Endodermal cell (in vitro differentiated cells): ENCODE data around the gene RBM5. TPM values are rescaled to one million over a fixed set of nuclear protein-coding genes. Genes with fewer than 3 reads are reported as not detected.

Source experiments
- DNase-seq: peaks from one replicate; pipeline ENCODE4 v3.0.0-alpha.2; 2017
- H3K27ac ChIP-seq: 2 replicates; pipeline ENCODE4 v1.5.1; 2013; ENCODE audit warnings: mild to moderate bottlenecking, low read depth, low read length, moderate library complexity
- H3K27me3 ChIP-seq: 2 replicates; pipeline ENCODE4 v1.6.1; 2013; ENCODE audit warnings: mild to moderate bottlenecking, low read length, moderate library complexity; ENCODE audit not compliant: insufficient read depth, control insufficient read depth, poor library complexity, severe bottlenecking
- H3K36me3 ChIP-seq: 2 replicates; pipeline ENCODE4 v1.7.0; 2013; ENCODE audit warnings: mild to moderate bottlenecking, low read length, moderate library complexity; ENCODE audit not compliant: control insufficient read depth, insufficient read depth
- H3K4me1 ChIP-seq: one replicate; pipeline ENCODE4 v1.7.0; 2013; ENCODE audit warnings: low read length; ENCODE audit not compliant: control insufficient read depth, insufficient read depth
- H3K4me3 ChIP-seq: 2 replicates; pipeline ENCODE4 v1.5.1; 2013; ENCODE audit warnings: mild to moderate bottlenecking, low read length, moderate library complexity
- H3K9ac ChIP-seq: 2 replicates; pipeline ENCODE4 v1.6.1; 2013; ENCODE audit warnings: mild to moderate bottlenecking, low read length, moderate library complexity; ENCODE audit not compliant: poor library complexity, severe bottlenecking; ENCODE audit errors: extremely low read depth
- H3K9me3 ChIP-seq: 2 replicates; pipeline ENCODE4 v1.6.1; 2013; ENCODE audit warnings: mild to moderate bottlenecking, low read length, moderate library complexity; ENCODE audit not compliant: control insufficient read depth
- H3K27ac Mint-ChIP-seq: 2 replicates; pipeline ENCODE4 v1.8.0; 2020; ENCODE audit warnings: mixed read lengths
- H3K27me3 Mint-ChIP-seq: 2 replicates; pipeline ENCODE4 v1.8.0; 2021; ENCODE audit warnings: mild to moderate bottlenecking, mixed read lengths; ENCODE audit not compliant: insufficient read depth
- H3K36me3 Mint-ChIP-seq: 2 replicates; pipeline ENCODE4 v1.8.0; 2020; ENCODE audit warnings: low read depth, mixed read lengths
- H3K4me1 Mint-ChIP-seq: 2 replicates; pipeline ENCODE4 v1.8.0; 2020; ENCODE audit warnings: mixed read lengths
- H3K4me3 Mint-ChIP-seq: 2 replicates; pipeline ENCODE4 v1.8.0; 2020; ENCODE audit warnings: mild to moderate bottlenecking, moderate library complexity, mixed read lengths
- H3K9me3 Mint-ChIP-seq: 2 replicates; pipeline ENCODE4 v1.8.0; 2020; ENCODE audit warnings: mild to moderate bottlenecking, mixed read lengths
- WGBS, 2 experiments: methylation state at CpG; one replicate each; pipeline versions ENCODE4 v1.1.5 to v1.1.7; 2013; ENCODE audit warnings: missing lambda C conversion rate in 2 of 2, mixed read lengths in 1 of 2; ENCODE audit not compliant: insufficient coverage in 1 of 2, insufficient read length in 1 of 2; 5-methylcytosine and 5-hydroxymethylcytosine counted together
- total RNA-seq, 2 donors: library from RNA; stranded (reverse); fragmentation: NEBNext Ultra II Directional in 1 of 2; extraction: Animal tissue kit (Norgen Biotek cat#: 25700) in 1 of 2; gene quantifications; 2 replicates in 1 of 2; 3 replicates in 1 of 2; pipeline ENCODE4 v1.2.1, GENCODE V29; 2021
- TF ChIP-seq, protein P1 (sequence below): fragments of 200-600 bp; sonication (generic); conservative IDR thresholded peaks from 2 replicates; pipeline ENCODE4 v1.5.0; 2021; ENCODE audit warnings: antibody characterized with exemption, mild to moderate bottlenecking

Gene RBM5
- total RNA-seq, 2 donors from 2014 or later: 153 to 166 TPM

DNA sequence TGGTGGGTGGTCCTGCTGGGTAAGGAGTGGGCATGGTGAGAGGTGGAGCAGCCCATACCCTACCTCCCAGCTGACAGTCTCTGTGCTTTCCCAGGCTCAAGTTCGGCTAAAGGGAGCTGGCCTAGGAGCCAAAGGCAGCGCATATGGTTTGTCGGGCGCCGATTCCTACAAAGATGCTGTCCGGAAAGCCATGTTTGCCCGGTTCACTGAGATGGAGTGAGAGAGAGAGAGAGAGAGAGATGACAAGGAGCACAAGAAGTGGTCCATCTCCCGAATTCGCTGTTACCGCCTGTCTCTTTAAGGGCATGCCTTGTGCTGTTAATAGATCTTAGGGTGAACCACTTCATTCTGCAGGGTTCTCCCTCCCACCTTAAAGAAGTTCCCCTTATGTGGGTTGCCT, 29.5 kb downstream of the RBM5 start:
- Mint-ChIP-seq H3K4me3 (no peak overlapping the region), H3K27ac (no peak overlapping the region), H3K27me3 (no peaks in the 10 kb centered on the region), H3K9me3 (no peaks in the 10 kb centered on the region), H3K36me3 (peaks cover 59% of the 10 kb centered on the region), H3K4me1 (no peaks in the 10 kb centered on the region)
- TF ChIP-seq, protein P1, sequence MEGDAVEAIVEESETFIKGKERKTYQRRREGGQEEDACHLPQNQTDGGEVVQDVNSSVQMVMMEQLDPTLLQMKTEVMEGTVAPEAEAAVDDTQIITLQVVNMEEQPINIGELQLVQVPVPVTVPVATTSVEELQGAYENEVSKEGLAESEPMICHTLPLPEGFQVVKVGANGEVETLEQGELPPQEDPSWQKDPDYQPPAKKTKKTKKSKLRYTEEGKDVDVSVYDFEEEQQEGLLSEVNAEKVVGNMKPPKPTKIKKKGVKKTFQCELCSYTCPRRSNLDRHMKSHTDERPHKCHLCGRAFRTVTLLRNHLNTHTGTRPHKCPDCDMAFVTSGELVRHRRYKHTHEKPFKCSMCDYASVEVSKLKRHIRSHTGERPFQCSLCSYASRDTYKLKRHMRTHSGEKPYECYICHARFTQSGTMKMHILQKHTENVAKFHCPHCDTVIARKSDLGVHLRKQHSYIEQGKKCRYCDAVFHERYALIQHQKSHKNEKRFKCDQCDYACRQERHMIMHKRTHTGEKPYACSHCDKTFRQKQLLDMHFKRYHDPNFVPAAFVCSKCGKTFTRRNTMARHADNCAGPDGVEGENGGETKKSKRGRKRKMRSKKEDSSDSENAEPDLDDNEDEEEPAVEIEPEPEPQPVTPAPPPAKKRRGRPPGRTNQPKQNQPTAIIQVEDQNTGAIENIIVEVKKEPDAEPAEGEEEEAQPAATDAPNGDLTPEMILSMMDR: no peak
- Histone ChIP-seq H3K27ac (no peak overlapping the region), H3K36me3 (peaks cover 74% of the 10 kb centered on the region), H3K4me3 (no peak overlapping the region), H3K4me1 (no peaks in the 10 kb centered on the region), H3K27me3 (no peaks in the 10 kb centered on the region), H3K9ac (no peak overlapping the region), H3K9me3 (no peaks in the 10 kb centered on the region)
- DNase-seq: no peak
- 93 to 98% methylated on average over 6 to 10 of the region's 10 CpGs for WGBS, 2 experiments

DNA sequence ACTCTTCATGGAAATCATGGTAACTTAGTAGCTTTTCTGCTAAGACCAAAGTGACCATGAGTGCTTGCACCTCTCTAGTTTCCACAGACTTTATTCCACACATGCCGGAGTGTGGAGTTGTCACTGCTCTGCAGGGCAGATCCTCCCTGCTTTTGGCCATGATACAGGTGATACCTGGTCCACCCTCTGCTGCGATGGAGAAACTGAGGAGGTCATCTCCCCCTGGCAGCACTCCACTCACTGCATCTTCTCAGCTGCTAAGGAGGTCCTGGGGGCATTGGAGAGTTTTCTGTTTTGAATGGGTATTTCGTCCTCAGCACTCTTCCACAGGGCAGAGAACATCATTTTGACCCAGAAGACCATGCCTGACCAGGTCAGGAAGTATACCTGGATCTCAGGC, 31.1 kb downstream of the RBM5 start:
- Mint-ChIP-seq H3K27ac (no peak overlapping the region), H3K9me3 (no peaks in the 10 kb centered on the region), H3K27me3 (no peaks in the 10 kb centered on the region), H3K36me3 (peaks cover 44% of the 10 kb centered on the region), H3K4me1 (peaks cover 8% of the 10 kb centered on the region), H3K4me3 (no peak overlapping the region)
- 97% methylated on average over 2 to 3 of the region's 3 CpGs for WGBS, 2 experiments
- no peaks in the 10 kb centered on the region for H3K27me3 ChIP-seq
- H3K9me3 ChIP-seq: no peaks in the 10 kb centered on the region
- peak overlapping the region; percentile 8 for H3K27ac ChIP-seq
- no peak overlapping the region for H3K9ac ChIP-seq
- no peak overlapping the region for H3K4me3 ChIP-seq
- H3K4me1 ChIP-seq: peaks cover 5% of the 10 kb centered on the region
- TF ChIP-seq, protein P1: no peak
- DNase-seq: no peak
- H3K36me3 ChIP-seq: peaks cover 58% of the 10 kb centered on the region

DNA sequence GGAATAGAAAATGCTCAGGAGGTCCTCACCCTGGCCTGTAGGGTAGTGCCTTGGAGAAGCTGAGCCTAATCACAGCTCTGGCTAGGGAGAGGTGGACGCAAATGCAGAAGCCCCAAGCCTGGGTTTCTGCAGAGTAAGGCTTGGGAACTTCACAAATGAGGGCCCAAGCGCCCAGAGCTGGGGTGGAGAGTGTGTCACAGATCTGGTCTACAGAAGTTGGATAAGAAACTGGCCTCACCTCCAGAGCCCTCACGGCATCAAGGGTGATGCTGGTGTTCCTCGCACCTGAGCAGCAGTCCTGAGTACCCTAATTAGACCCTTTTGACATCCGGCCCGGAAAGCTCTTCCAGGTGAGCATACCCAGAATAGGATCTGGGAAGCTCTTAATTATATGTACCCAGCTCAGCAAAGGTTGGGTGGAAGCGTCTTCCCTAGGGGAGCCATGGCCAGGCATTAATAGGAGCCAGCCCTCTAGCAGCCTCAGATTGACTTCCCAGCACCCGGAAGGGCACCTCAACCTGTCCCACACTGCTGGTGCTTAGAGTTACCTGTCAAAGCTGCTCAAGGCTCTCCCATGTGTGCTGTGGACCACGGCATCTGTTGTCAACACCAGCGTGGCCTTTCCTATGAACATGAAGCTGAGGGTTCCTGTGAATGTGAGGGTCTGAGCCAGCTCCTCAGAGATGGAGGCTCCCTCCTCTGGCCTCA, 31.8 kb downstream of the RBM5 start:
- WGBS, 2 experiments: 92 to 95% methylated on average over 10 of the region's 10 CpGs
- H3K9ac ChIP-seq: no peak overlapping the region
- TF ChIP-seq, protein P1: no peak
- H3K36me3 ChIP-seq: peaks cover 51% of the 10 kb centered on the region
- H3K9me3 Mint-ChIP-seq: no peaks in the 10 kb centered on the region
- H3K4me1 Mint-ChIP-seq: peaks cover 10% of the 10 kb centered on the region
- H3K27me3 Mint-ChIP-seq: no peaks in the 10 kb centered on the region
- H3K4me3 ChIP-seq: no peak overlapping the region
- no peaks in the 10 kb centered on the region for H3K27me3 ChIP-seq
- H3K27ac ChIP-seq: peak overlapping the region; percentile 8
- H3K36me3 Mint-ChIP-seq: peaks cover 37% of the 10 kb centered on the region
- peaks cover 7% of the 10 kb centered on the region for H3K4me1 ChIP-seq
- no peaks in the 10 kb centered on the region for H3K9me3 ChIP-seq
- H3K4me3 Mint-ChIP-seq: no peak overlapping the region
- H3K27ac Mint-ChIP-seq: no peak overlapping the region
- no peak for DNase-seq
